HEK293 (cell line): Measurements from ENCODE around the gene DOK7.
A peak's percentile ranks its signal among the peaks of the same experiment; 100 is the strongest.

Experiments
- CTCF ChIA-PET: fragments of 350-600 bp; formaldehyde crosslinking; extraction: SDS; loops from one replicate; lab custom pipeline; 2021; ENCODE audit warnings: antibody characterized with exemption; lab: Yijun Ruan, JAX
- POLR2A ChIA-PET: fragments of 300-600 bp; formaldehyde crosslinking; extraction: SDS; loops from one replicate; lab custom pipeline; 2020; ENCODE audit warnings: antibody characterized with exemption, inconsistent platforms; lab: Yijun Ruan, JAX
- H3K27ac ChIP-seq: fragments of 200-500 bp; sonication (Bioruptor generic); 2 replicates; pipeline ENCODE4 v1.5.1; 2014; ENCODE audit warnings: low read depth, low read length, control low read depth, inconsistent platforms; ENCODE audit errors: extremely low read depth
- H3K36me3 ChIP-seq, 2 experiments: fragments of 200-500 bp in 1 of 2; sonication (Bioruptor generic) in 1 of 2; 1 replicate in 1 of 2; 2 replicates in 1 of 2; pipeline ENCODE4 v1.5.1; 2014 to 2017; ENCODE audit warnings: inconsistent platforms in 2 of 2, low read length in 2 of 2; ENCODE audit not compliant: control insufficient read depth in 2 of 2, insufficient read depth in 1 of 2
- H3K4me1 ChIP-seq: fragments of 200-500 bp; sonication (Bioruptor generic); 2 replicates; pipeline ENCODE4 v1.5.1; 2014; ENCODE audit warnings: mild to moderate bottlenecking, low read length, inconsistent platforms; ENCODE audit not compliant: control insufficient read depth, insufficient read depth
- H3K4me3 ChIP-seq: 2 replicates; pipeline ENCODE4 v1.5.1; 2011; ENCODE audit warnings: low read depth, mild to moderate bottlenecking, control low read depth, low read length, moderate library complexity
- H3K9me3 ChIP-seq: fragments of 200-500 bp; sonication (Bioruptor generic); 2 replicates; pipeline ENCODE4 v1.5.1; 2014; ENCODE audit warnings: low read depth, low read length, inconsistent platforms; ENCODE audit not compliant: control insufficient read depth, insufficient read depth
- ATF2 ChIP-seq: fragments of 450-650 bp; formaldehyde crosslinking; IDR thresholded peaks from 2 replicates; pipeline ENCODE4 v1.5.1; 2016; ENCODE audit warnings: missing biosample characterization, missing genetic modification characterization, low read depth
- GLIS1 ChIP-seq: fragments of 450-650 bp; formaldehyde crosslinking; IDR thresholded peaks from 2 replicates; pipeline ENCODE4 v1.5.1; 2016; ENCODE audit warnings: missing biosample characterization, missing genetic modification characterization
- GLIS2 ChIP-seq: fragments of 450-650 bp; formaldehyde crosslinking; IDR thresholded peaks from 2 replicates; pipeline ENCODE4 v1.5.1; 2016; ENCODE audit warnings: missing biosample characterization, missing genetic modification characterization
- RBAK ChIP-seq: fragments of 450-650 bp; formaldehyde crosslinking; IDR thresholded peaks from 2 replicates; pipeline ENCODE4 v1.5.1; 2016; ENCODE audit warnings: missing biosample characterization, missing genetic modification characterization
- SETDB1 ChIP-seq: IDR thresholded peaks from one replicate; pipeline ENCODE4 v1.6.1; 2017; ENCODE audit warnings: mild to moderate bottlenecking, low read length, moderate library complexity, mixed read lengths; ENCODE audit not compliant: insufficient read length
- ZBTB20 ChIP-seq: fragments of 450-650 bp; formaldehyde crosslinking; IDR thresholded peaks from 2 replicates; pipeline ENCODE4 v1.5.1; 2016; ENCODE audit warnings: missing biosample characterization, missing genetic modification characterization
- ZBTB21 ChIP-seq: fragments of 450-650 bp; formaldehyde crosslinking; IDR thresholded peaks from 2 replicates; pipeline ENCODE4 v1.5.1; 2017; ENCODE audit warnings: missing biosample characterization, missing genetic modification characterization
- ZIC2 ChIP-seq: fragments of 450-650 bp; formaldehyde crosslinking; IDR thresholded peaks from 2 replicates; pipeline ENCODE4 v1.5.1; 2016; ENCODE audit warnings: missing biosample characterization, missing genetic modification characterization
- ZNF133 ChIP-seq: fragments of 450-650 bp; formaldehyde crosslinking; IDR thresholded peaks from 2 replicates; pipeline ENCODE4 v1.5.1; 2016; ENCODE audit warnings: missing biosample characterization, missing genetic modification characterization
- ZNF140 ChIP-seq: fragments of 450-650 bp; formaldehyde crosslinking; IDR thresholded peaks from 2 replicates; pipeline ENCODE4 v1.5.1; 2016; ENCODE audit warnings: missing biosample characterization, missing genetic modification characterization
- ZNF18 ChIP-seq: fragments of 450-650 bp; formaldehyde crosslinking; IDR thresholded peaks from 2 replicates; pipeline ENCODE4 v1.5.1; 2016; ENCODE audit warnings: missing biosample characterization, missing genetic modification characterization
- ZNF311 ChIP-seq: fragments of 450-650 bp; formaldehyde crosslinking; IDR thresholded peaks from 2 replicates; pipeline ENCODE4 v1.5.1; 2017; ENCODE audit warnings: missing biosample characterization, missing genetic modification characterization, borderline replicate concordance
- ZNF394 ChIP-seq: fragments of 450-650 bp; formaldehyde crosslinking; IDR thresholded peaks from 2 replicates; pipeline ENCODE4 v1.5.1; 2016; ENCODE audit warnings: missing biosample characterization, missing genetic modification characterization, mild to moderate bottlenecking, moderate library complexity, borderline replicate concordance
- ZNF558 ChIP-seq: fragments of 450-650 bp; formaldehyde crosslinking; IDR thresholded peaks from 2 replicates; pipeline ENCODE4 v1.5.1; 2016; ENCODE audit warnings: missing biosample characterization, missing genetic modification characterization
- ZNF596 ChIP-seq: fragments of 450-650 bp; IDR thresholded peaks from 2 replicates; pipeline ENCODE4 v1.5.0; 2018; ENCODE audit warnings: missing biosample characterization, mild to moderate bottlenecking, missing genetic modification characterization, moderate library complexity
- ZNF624 ChIP-seq: fragments of 450-650 bp; formaldehyde crosslinking; IDR thresholded peaks from 2 replicates; pipeline ENCODE4 v1.5.1; 2017; ENCODE audit warnings: missing biosample characterization, missing genetic modification characterization
- ZXDB ChIP-seq: fragments of 450-650 bp; formaldehyde crosslinking; IDR thresholded peaks from 2 replicates; pipeline ENCODE4 v1.5.1; 2016; ENCODE audit warnings: missing biosample characterization, missing genetic modification characterization
- TF ChIP-seq, protein P1 (sequence below): fragments of 450-650 bp; formaldehyde crosslinking; conservative IDR thresholded peaks from 2 replicates; pipeline ENCODE4 v1.5.1; 2016; ENCODE audit warnings: low read depth, missing biosample characterization, missing genetic modification characterization
- TF ChIP-seq, protein P2 (sequence below): fragments of 450-650 bp; formaldehyde crosslinking; IDR thresholded peaks from 2 replicates; pipeline ENCODE4 v1.5.1; 2016; ENCODE audit warnings: missing biosample characterization, missing genetic modification characterization

The DOK7 gene

GRCh38 chr4:3438847-3439180 is 24.3 kb upstream of the DOK7 start (continued):
- TF ChIP-seq, protein P1, sequence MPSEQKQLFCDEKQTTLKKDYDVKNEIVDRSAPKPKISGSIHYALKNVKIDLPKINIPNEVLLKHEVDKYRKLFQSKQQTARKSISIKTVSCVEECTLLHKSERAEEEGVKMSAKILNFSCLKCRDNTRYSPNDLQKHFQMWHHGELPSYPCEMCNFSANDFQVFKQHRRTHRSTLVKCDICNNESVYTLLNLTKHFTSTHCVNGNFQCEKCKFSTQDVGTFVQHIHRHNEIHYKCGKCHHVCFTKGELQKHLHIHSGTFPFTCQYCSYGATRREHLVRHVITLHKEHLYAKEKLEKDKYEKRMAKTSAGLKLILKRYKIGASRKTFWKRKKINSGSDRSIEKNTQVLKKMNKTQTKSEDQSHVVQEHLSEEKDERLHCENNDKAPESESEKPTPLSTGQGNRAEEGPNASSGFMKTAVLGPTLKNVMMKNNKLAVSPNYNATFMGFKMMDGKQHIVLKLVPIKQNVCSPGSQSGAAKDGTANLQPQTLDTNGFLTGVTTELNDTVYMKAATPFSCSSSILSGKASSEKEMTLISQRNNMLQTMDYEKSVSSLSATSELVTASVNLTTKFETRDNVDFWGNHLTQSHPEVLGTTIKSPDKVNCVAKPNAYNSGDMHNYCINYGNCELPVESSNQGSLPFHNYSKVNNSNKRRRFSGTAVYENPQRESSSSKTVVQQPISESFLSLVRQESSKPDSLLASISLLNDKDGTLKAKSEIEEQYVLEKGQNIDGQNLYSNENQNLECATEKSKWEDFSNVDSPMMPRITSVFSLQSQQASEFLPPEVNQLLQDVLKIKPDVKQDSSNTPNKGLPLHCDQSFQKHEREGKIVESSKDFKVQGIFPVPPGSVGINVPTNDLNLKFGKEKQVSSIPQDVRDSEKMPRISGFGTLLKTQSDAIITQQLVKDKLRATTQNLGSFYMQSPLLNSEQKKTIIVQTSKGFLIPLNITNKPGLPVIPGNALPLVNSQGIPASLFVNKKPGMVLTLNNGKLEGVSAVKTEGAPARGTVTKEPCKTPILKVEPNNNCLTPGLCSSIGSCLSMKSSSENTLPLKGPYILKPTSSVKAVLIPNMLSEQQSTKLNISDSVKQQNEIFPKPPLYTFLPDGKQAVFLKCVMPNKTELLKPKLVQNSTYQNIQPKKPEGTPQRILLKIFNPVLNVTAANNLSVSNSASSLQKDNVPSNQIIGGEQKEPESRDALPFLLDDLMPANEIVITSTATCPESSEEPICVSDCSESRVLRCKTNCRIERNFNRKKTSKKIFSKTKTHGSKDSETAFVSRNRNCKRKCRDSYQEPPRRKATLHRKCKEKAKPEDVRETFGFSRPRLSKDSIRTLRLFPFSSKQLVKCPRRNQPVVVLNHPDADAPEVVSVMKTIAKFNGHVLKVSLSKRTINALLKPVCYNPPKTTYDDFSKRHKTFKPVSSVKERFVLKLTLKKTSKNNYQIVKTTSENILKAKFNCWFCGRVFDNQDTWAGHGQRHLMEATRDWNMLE (tag by site-specific recombination), result no peak

- CTCF ChIA-PET, result no interaction called here
These were observed 23.7 kb upstream of the DOK7 start for GRCh38 chr4:3439391-3439790.

GRCh38 chr4:3440011-3440410 is 23.1 kb upstream of the DOK7 start:
- Histone ChIP-seq H3K27ac (no peak overlapping the region), H3K4me3 (no peak overlapping the region), H3K4me1 (no peaks in the 10 kb centered on the region), H3K9me3 (no peaks in the 10 kb centered on the region), H3K36me3 (no peaks in the 10 kb centered on the region)
- ChIA-PET POLR2A (no interaction called here), CTCF (no interaction called here)
- TF ChIP-seq ZNF558 (tag by site-specific recombination) (no peak), ZBTB21 (tag by site-specific recombination) (no peak), ZNF133 (tag by site-specific recombination) (no peak), ZIC2 (tag by site-specific recombination) (no peak), ZNF394 (no peak), ZBTB20 (no peak), ZNF311 (tag by site-specific recombination) (no peak), ZNF596 (tag by site-specific recombination) (no peak), SETDB1 (no peak), ATF2 (tag by site-specific recombination) (no peak), ZNF18 (no peak), ZNF140 (no peak), RBAK (tag by site-specific recombination) (no peak)
- TF ChIP-seq, protein P2, sequence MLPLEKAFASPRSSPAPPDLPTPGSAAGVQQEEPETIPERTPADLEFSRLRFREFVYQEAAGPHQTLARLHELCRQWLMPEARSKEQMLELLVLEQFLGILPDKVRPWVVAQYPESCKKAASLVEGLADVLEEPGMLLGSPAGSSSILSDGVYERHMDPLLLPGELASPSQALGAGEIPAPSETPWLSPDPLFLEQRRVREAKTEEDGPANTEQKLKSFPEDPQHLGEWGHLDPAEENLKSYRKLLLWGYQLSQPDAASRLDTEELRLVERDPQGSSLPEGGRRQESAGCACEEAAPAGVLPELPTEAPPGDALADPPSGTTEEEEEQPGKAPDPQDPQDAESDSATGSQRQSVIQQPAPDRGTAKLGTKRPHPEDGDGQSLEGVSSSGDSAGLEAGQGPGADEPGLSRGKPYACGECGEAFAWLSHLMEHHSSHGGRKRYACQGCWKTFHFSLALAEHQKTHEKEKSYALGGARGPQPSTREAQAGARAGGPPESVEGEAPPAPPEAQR (tag by site-specific recombination), result no peak

More at GRCh38 chr4:3439391-3439790, 23.7 kb upstream of the DOK7 start:
- POLR2A ChIA-PET, result no interaction called here
- Histone ChIP-seq H3K4me1 (no peaks in the 10 kb centered on the region), H3K36me3 (no peaks in the 10 kb centered on the region), H3K27ac (no peak overlapping the region), H3K4me3 (no peak overlapping the region), H3K9me3 (no peaks in the 10 kb centered on the region)
- TF ChIP-seq GLIS2 (tag by site-specific recombination) (0 out of 2 replicates have a peak, but pooled peaks have one; percentile 28), ZXDB (tag by site-specific recombination) (no peak), ZNF624 (no peak), GLIS1 (tag by site-specific recombination) (peak; percentile 72)
